ENCODE results near the gene THAP5. TPM values are rescaled to one million over a fixed set of nuclear protein-coding genes. Genes with fewer than 3 reads are reported as not detected.

Gene THAP5, protein sequence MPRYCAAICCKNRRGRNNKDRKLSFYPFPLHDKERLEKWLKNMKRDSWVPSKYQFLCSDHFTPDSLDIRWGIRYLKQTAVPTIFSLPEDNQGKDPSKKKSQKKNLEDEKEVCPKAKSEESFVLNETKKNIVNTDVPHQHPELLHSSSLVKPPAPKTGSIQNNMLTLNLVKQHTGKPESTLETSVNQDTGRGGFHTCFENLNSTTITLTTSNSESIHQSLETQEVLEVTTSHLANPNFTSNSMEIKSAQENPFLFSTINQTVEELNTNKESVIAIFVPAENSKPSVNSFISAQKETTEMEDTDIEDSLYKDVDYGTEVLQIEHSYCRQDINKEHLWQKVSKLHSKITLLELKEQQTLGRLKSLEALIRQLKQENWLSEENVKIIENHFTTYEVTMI
- total RNA-seq, result 10 to 100 TPM; 12.7 to 17.1 TPM

DNA sequence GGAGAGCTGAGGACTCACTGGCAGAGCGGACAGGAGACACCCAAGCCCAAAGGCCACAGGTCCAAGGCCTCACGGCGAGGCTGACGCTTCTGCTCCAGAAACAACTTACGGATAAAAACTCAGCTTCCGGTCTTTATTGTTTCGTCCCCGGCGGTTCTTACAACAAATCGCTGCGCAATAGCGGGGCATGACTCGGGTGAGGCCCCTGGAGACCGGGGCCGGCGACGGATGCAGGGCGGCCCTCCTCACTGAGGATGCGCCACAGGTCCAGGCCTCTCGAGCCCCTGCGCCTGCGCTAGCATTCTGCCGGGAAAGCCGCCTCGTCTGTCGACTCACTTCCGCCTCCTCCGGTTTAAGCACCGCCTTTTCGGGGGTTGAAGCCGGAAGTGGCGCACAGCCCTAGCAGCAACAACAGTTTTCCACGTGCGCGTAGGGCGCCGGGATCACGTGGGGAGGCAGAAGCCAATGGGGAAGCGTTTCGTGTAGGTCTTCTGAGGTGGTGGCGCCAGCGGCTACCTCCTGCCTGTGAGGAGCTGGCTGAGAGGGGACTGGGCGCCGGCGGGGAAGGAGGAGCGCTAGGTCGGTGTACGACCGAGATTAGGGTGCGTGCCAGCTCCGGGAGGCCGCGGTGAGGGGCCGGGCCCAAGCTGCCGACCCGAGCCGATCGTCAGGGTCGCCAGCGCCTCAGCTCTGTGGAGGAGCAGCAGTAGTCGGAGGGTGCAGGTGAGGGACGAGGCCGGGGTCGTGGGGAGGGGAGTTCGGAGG lies at the start of gene THAP5, which contains the start of gene DNAJB9:
TSS of gene THAP5 (minus strand) at position 326 of the 765 bp plus-strand sequence. CDS start at position 189, 137 bp downstream.
TSS of gene DNAJB9 (plus strand) at position 494 of the 765 bp plus-strand sequence. CDS start 1,853 bp downstream, outside the sequence.
- Histone ChIP-seq H3K4me3 (peak within 1 kb of the TSS; percentile 52 to 97), H3K9me3 (no peaks in the 10 kb centered on the region), H3K27me3 (no peaks in the 10 kb centered on the region), H3K36me3 (replicated peaks in 1 of 2; ENCODE audit: insufficient read depth in 1 of 2, low read depth in 2 of 2) (no peaks in the 10 kb centered on the region), H3K27ac (peak within 1 kb of the TSS; percentile 87 to 99 (median 99)), H3K4me1 (peaks cover 54% of the 10 kb centered on the region)
- peak; percentile 99 to 100 (median 100) for TF ChIP-seq POLR2A (IDR thresholded peaks at IDR 0.05)
- TF ChIP-seq, protein P1, sequence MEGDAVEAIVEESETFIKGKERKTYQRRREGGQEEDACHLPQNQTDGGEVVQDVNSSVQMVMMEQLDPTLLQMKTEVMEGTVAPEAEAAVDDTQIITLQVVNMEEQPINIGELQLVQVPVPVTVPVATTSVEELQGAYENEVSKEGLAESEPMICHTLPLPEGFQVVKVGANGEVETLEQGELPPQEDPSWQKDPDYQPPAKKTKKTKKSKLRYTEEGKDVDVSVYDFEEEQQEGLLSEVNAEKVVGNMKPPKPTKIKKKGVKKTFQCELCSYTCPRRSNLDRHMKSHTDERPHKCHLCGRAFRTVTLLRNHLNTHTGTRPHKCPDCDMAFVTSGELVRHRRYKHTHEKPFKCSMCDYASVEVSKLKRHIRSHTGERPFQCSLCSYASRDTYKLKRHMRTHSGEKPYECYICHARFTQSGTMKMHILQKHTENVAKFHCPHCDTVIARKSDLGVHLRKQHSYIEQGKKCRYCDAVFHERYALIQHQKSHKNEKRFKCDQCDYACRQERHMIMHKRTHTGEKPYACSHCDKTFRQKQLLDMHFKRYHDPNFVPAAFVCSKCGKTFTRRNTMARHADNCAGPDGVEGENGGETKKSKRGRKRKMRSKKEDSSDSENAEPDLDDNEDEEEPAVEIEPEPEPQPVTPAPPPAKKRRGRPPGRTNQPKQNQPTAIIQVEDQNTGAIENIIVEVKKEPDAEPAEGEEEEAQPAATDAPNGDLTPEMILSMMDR (IDR thresholded peaks at IDR 0.05), result peak in 2 of 7 experiments; percentile 25 to 33
- intact Hi-C loops (cut with DNase I), result no loop called here
- ATAC-seq, result peak; percentile 96
- peak; percentile 99 for DNase-seq
- WGBS, 2 donors, result 0% methylated on average over 22 to 65 of the region's 65 CpGs

DNA sequence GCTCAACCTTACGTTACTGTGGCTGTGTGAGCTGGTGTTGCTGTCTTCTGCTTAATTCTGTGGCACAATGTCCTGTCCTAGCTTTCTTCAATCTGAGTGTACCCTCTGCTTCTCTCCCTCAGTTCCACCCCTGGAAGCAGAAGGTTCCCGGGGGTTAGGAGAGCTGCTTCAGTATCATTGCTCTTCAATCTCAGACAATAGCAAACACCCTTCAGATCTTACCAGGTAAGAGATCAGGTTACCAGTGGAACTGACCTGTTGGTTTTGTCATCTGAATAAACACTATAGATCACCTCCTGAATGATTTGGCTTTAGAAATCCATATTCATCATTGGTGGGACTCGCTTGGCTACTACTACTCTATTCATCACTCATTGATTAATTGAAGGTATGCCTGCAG lies 48.5 kb upstream of the THAP5 start:
- no peak overlapping the region for H3K4me3 ChIP-seq
- H3K27me3 ChIP-seq, result no peaks in the 10 kb centered on the region
- no peak for TF ChIP-seq POLR2A (IDR thresholded peaks at IDR 0.05)
- TF ChIP-seq, protein P1 (IDR thresholded peaks at IDR 0.05), result no peak
- no peaks in the 10 kb centered on the region for H3K36me3 ChIP-seq (replicated peaks in 1 of 2; ENCODE audit: insufficient read depth in 1 of 2, low read depth in 2 of 2)
- H3K9me3 ChIP-seq, result no peaks in the 10 kb centered on the region
- WGBS, 2 donors, result 72 to 74% methylated on average over 3 of the region's 3 CpGs
- H3K4me1 ChIP-seq, result peaks cover 11% of the 10 kb centered on the region
- no peak for ATAC-seq
- DNase-seq, result no peak
- intact Hi-C loops (cut with DNase I), result no loop called here
- no peak overlapping the region for H3K27ac ChIP-seq

DNA sequence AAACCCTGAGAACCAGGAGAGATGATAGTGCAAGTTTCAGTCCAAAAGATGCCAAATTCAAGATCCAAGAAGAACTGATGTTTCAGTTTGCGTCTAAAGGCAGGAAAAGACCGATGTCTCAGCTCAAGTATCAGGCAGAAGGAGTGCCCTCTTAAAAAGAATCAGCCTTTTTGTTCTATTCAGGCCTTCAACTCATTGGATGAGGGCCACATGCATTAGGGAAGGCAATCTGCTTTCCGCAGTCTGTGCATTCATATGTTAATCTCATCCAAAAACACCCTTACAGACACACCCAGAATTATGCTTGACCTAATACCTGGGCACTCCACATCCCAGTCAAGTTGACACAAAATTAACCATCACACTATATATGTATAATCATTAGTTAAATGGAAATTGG lies 45.4 kb upstream of the THAP5 start:
- H3K4me1 ChIP-seq, result peaks cover 12% of the 10 kb centered on the region
- ATAC-seq (no peak), DNase-seq (no peak)
- intact Hi-C loops (cut with DNase I), result no loop called here
- WGBS, 2 donors, result 86 to 94% methylated on average over 3 of the region's 3 CpGs
- H3K27ac ChIP-seq, result no peak overlapping the region
- no peaks in the 10 kb centered on the region for H3K36me3 ChIP-seq (replicated peaks in 1 of 2; ENCODE audit: insufficient read depth in 1 of 2, low read depth in 2 of 2)
- H3K9me3 ChIP-seq, result no peaks in the 10 kb centered on the region
- TF ChIP-seq POLR2A (IDR thresholded peaks at IDR 0.05), result no peak
- TF ChIP-seq, protein P1 (IDR thresholded peaks at IDR 0.05), result no peak
- H3K27me3 ChIP-seq, result no peaks in the 10 kb centered on the region
- H3K4me3 ChIP-seq, result no peak overlapping the region

DNA sequence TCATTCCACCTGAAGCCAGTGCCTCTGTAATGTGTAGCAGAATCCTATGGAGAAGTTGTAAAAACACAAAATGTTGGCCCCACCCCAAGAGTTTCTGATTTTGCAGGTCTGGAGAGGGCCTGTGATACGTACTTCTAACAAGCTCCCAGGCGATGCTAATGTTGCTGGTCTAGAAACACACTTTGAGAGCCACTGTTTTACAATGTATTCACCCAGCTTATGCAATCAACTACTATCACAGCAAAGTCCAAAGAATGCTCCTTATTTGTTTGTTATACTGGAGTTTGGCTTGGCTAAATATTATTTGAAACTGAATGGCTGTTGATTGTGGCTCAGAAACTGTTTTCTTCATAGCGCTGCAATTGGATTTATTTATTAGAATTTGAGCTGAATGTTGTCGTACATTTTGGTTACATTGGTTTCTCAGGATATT lies 44.5 kb upstream of the THAP5 start:
- H3K36me3 ChIP-seq (replicated peaks in 1 of 2; ENCODE audit: insufficient read depth in 1 of 2, low read depth in 2 of 2), result no peaks in the 10 kb centered on the region
- WGBS, 2 donors, result 60% methylated on average over 4 of the region's 4 CpGs
- H3K27ac ChIP-seq, result no peak overlapping the region
- ATAC-seq, result no peak
- H3K9me3 ChIP-seq, result no peaks in the 10 kb centered on the region
- H3K27me3 ChIP-seq, result no peaks in the 10 kb centered on the region
- intact Hi-C loops (cut with DNase I), result no loop called here
- H3K4me3 ChIP-seq, result no peak overlapping the region
- no peak for TF ChIP-seq POLR2A (IDR thresholded peaks at IDR 0.05)
- TF ChIP-seq, protein P1 (IDR thresholded peaks at IDR 0.05), result no peak
- DNase-seq, result peak in 2 of 4 donors; percentile 3 to 17
- peaks cover 12% of the 10 kb centered on the region for H3K4me1 ChIP-seq
